Non-pigmented ciliary epithelial cell (primary cell): ENCODE data around the gene R3HDM2.
"Not testable (repeated sequence)": the region's sequence is repeated elsewhere in the genome, so short reads cannot be mapped to it uniquely, and the experiment has no call there.

Experiments
- DNase-seq: peaks from one replicate; pipeline ENCODE4 v3.0.0-alpha.2; 2010; ENCODE audit warnings: low read depth

Gene R3HDM2

GRCh38 chr12:57426948-57427347 is 3.9 kb downstream of the R3HDM2 start:
- not testable (repeated sequence) for DNase-seq

- DNase-seq = no peak
Measured at GRCh38 chr12:57420482-57420881, 10.4 kb downstream of the R3HDM2 start.

- no peak for DNase-seq
Measured at GRCh38 chr12:57419495-57419894, 11.3 kb downstream of the R3HDM2 start.

GRCh38 chr12:57418255-57418654 is 12.6 kb downstream of the R3HDM2 start:
- DNase-seq = no peak

GRCh38 chr12:57416039-57416996 is 14.5 kb downstream of the R3HDM2 start:
- no peak for DNase-seq

- DNase-seq = no peak
Measured at GRCh38 chr12:57415088-57415487, 15.8 kb downstream of the R3HDM2 start.

GRCh38 chr12:57414160-57414559 is 16.7 kb downstream of the R3HDM2 start:
- not testable (repeated sequence) for DNase-seq

GRCh38 chr12:57410534-57410933 is 20.3 kb downstream of the R3HDM2 start:
- no peak for DNase-seq

GRCh38 chr12:57404966-57405640 is 25.7 kb downstream of the R3HDM2 start:
- DNase-seq = no peak

- not testable (repeated sequence) for DNase-seq
Measured at GRCh38 chr12:57402156-57402555, 28.7 kb downstream of the R3HDM2 start.

- DNase-seq = no peak
Measured at GRCh38 chr12:57401165-57401564, 29.7 kb downstream of the R3HDM2 start.

- DNase-seq = not testable (repeated sequence)
Measured at GRCh38 chr12:57399718-57400463, 31.0 kb downstream of the R3HDM2 start.

- DNase-seq = no peak
Measured at GRCh38 chr12:57397441-57397840, 33.4 kb downstream of the R3HDM2 start.

- no peak for DNase-seq
Measured at GRCh38 chr12:57395121-57395520, 35.7 kb downstream of the R3HDM2 start.

- no peak for DNase-seq
Measured at GRCh38 chr12:57390174-57390573, 40.7 kb downstream of the R3HDM2 start.

- peak; percentile 86 for DNase-seq
Measured at GRCh38 chr12:57389033-57389432, 41.8 kb downstream of the R3HDM2 start.

GRCh38 chr12:57388425-57388824 is 42.4 kb downstream of the R3HDM2 start:
- DNase-seq = no peak

- no peak for DNase-seq
Measured at GRCh38 chr12:57386187-57386720, 44.6 kb downstream of the R3HDM2 start.

GRCh38 chr12:57385586-57385985 is 45.3 kb downstream of the R3HDM2 start:
- no peak for DNase-seq

- DNase-seq = no peak
Measured at GRCh38 chr12:57384478-57384877, 46.4 kb downstream of the R3HDM2 start.

GRCh38 chr12:57381693-57382220 is 49.1 kb downstream of the R3HDM2 start:
- no peak for DNase-seq

- no peak for DNase-seq
Measured at GRCh38 chr12:57380300-57380699, 50.5 kb downstream of the R3HDM2 start.
